22Rv1 (cell line): ENCODE data around the gene PRKRIP1.

Experiments
- ZFX ChIP-seq: fragments of 450-650 bp; IDR thresholded peaks from 2 replicates; pipeline ENCODE4 v1.6.1; 2017; ENCODE audit warnings: antibody characterized with exemption, borderline replicate concordance
- TF ChIP-seq, protein P1 (sequence below): fragments of 450-650 bp; IDR thresholded peaks from 2 replicates; pipeline ENCODE4 v1.5.1; 2017; ENCODE audit warnings: mild to moderate bottlenecking

GRCh38 chr7:102433219-102434038 is 37.3 kb downstream of the PRKRIP1 start, which contains the start of gene ORAI2:
- TF ChIP-seq, protein P1, sequence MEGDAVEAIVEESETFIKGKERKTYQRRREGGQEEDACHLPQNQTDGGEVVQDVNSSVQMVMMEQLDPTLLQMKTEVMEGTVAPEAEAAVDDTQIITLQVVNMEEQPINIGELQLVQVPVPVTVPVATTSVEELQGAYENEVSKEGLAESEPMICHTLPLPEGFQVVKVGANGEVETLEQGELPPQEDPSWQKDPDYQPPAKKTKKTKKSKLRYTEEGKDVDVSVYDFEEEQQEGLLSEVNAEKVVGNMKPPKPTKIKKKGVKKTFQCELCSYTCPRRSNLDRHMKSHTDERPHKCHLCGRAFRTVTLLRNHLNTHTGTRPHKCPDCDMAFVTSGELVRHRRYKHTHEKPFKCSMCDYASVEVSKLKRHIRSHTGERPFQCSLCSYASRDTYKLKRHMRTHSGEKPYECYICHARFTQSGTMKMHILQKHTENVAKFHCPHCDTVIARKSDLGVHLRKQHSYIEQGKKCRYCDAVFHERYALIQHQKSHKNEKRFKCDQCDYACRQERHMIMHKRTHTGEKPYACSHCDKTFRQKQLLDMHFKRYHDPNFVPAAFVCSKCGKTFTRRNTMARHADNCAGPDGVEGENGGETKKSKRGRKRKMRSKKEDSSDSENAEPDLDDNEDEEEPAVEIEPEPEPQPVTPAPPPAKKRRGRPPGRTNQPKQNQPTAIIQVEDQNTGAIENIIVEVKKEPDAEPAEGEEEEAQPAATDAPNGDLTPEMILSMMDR, result no peak
- TF ChIP-seq ZFX, result no peak
